CD4-positive, alpha-beta memory T cell (primary cell): ENCODE data around the gene TESMIN. TPM values are rescaled to one million over a fixed set of nuclear protein-coding genes. Genes with fewer than 3 reads are reported as not detected.

Experiments
- CTCF ChIA-PET: fragments of 350-600 bp; sonication (Branson Sonifier 250); formaldehyde crosslinking; loops from one replicate; lab custom pipeline; 2021; ENCODE audit warnings: inconsistent platforms; ENCODE audit not compliant: partially characterized antibody; lab: Charles Lee
- POLR2A ChIA-PET: fragments of 350-600 bp; sonication (Branson Sonifier 250); formaldehyde crosslinking; loops from one replicate; lab custom pipeline; 2021; ENCODE audit not compliant: partially characterized antibody; lab: Charles Lee
- DNase-seq, 5 donors: peaks; one replicate each; pipeline versions ENCODE4 v3.0.0 to v3.0.0-alpha.2; 2020 to 2022; ENCODE audit warnings: mixed read lengths in 1 of 5
- H3K27ac ChIP-seq: one replicate; pipeline ENCODE4 v1.7.0; 2013; ENCODE audit warnings: low read depth, low read length
- H3K27me3 ChIP-seq: 2 replicates; pipeline ENCODE4 v1.7.0; 2013; ENCODE audit warnings: mild to moderate bottlenecking, low read length, moderate library complexity; ENCODE audit not compliant: insufficient read depth
- H3K36me3 ChIP-seq: 2 replicates; pipeline ENCODE4 v1.7.0; 2013; ENCODE audit warnings: mild to moderate bottlenecking, low read length, moderate library complexity; ENCODE audit not compliant: insufficient read depth
- H3K4me1 ChIP-seq: 2 replicates; pipeline ENCODE4 v1.7.0; 2013; ENCODE audit warnings: mild to moderate bottlenecking, low read length, moderate library complexity; ENCODE audit not compliant: insufficient read depth
- H3K4me3 ChIP-seq, 2 donors: one replicate each; pipeline ENCODE4 v1.7.0; 2013; ENCODE audit warnings: low read length in 2 of 2, mild to moderate bottlenecking in 1 of 2
- H3K9me3 ChIP-seq, 2 donors: one replicate each; pipeline ENCODE4 v1.7.0; 2013; ENCODE audit warnings: low read length in 2 of 2, control low read depth in 1 of 2; ENCODE audit not compliant: control insufficient read depth in 1 of 2
- H3K27ac Mint-ChIP-seq, 7 donors: one replicate each; pipeline ENCODE4 v1.8.0; 2020 to 2021; ENCODE audit warnings: mixed read lengths in 7 of 7, mild to moderate bottlenecking in 6 of 7, inconsistent platforms in 3 of 7, moderate library complexity in 3 of 7
- H3K27me3 Mint-ChIP-seq, 2 donors: one replicate each; pipeline ENCODE4 v1.8.0; 2020 to 2021; ENCODE audit warnings: mixed read lengths in 2 of 2
- H3K36me3 Mint-ChIP-seq, 2 donors: one replicate each; pipeline ENCODE4 v1.8.0; 2020 to 2021; ENCODE audit warnings: mixed read lengths in 2 of 2, inconsistent platforms in 1 of 2, mild to moderate bottlenecking in 1 of 2
- H3K4me1 Mint-ChIP-seq, 4 donors: one replicate each; pipeline ENCODE4 v1.8.0; 2020 to 2021; ENCODE audit warnings: mixed read lengths in 4 of 4, mild to moderate bottlenecking in 1 of 4
- H3K4me3 Mint-ChIP-seq, 8 donors: one replicate each; pipeline ENCODE4 v1.8.0; 2020 to 2021; ENCODE audit warnings: mixed read lengths in 8 of 8, mild to moderate bottlenecking in 7 of 8, moderate library complexity in 6 of 8, inconsistent platforms in 3 of 8
- H3K9me3 Mint-ChIP-seq, 8 donors: one replicate each; pipeline ENCODE4 v1.8.0; 2020 to 2021; ENCODE audit warnings: mixed read lengths in 8 of 8, mild to moderate bottlenecking in 5 of 8, inconsistent platforms in 3 of 8, moderate library complexity in 1 of 8
- intact Hi-C: fragments of 100-400 bp; cut with micrococcal nuclease; formaldehyde crosslinking; loops from one replicate; pipeline ENCODE4 v1.15.1; 2023
- polyA plus RNA-seq, 2 donors: library from polyadenylated mRNA; unstranded; fragments of 300-500 nt; fragmentation: Illumina TruSeq; gene quantifications; one replicate each; pipeline ENCODE4 v1.2.3, GENCODE V29; 2021
- total RNA-seq, 2 experiments: library from RNA; stranded (reverse); gene quantifications; one replicate each; pipeline ENCODE4 v1.2.3, GENCODE V29; 2021

TESMIN gene
- total and polyA plus RNA-seq, 4 experiments from 2014 or later, result 2.6 to 5.8 (median 4.6) TPM

DNA sequence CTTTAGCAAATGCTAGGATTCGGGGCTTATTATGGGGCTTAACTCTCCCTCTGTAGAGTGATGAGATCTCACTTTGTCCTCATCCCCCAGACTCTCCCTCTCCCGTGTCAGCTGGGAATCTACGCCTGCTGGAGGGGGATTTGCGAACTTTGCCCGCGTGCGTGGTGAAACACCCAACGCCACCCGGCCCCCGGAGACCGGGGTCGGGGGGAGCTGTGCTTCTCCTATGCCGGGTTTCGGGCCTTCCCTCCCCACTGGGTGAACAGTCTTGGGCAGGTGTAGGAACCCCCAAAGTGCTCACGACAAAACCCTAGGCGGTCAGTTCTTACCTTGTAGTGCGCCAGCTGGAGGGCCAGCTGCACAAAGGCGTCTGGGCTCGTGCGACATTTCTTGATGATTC, 21.6 kb upstream of the TESMIN start:
- intact Hi-C loops, result no loop called here
- H3K9me3 Mint-ChIP-seq, result no peaks in the 10 kb centered on the region
- H3K4me1 Mint-ChIP-seq, result peaks cover 0 to 1% (median 0%) of the 10 kb centered on the region in 4 donors
- peaks cover 56 to 78% of the 10 kb centered on the region in 2 donors for H3K36me3 Mint-ChIP-seq
- no peak overlapping the region for H3K27ac Mint-ChIP-seq
- no peak overlapping the region for H3K4me3 ChIP-seq
- H3K36me3 ChIP-seq, result peaks cover 64% of the 10 kb centered on the region
- H3K9me3 ChIP-seq, result no peaks in the 10 kb centered on the region
- H3K4me1 ChIP-seq, result no peaks in the 10 kb centered on the region
- no peak for DNase-seq
- H3K27ac ChIP-seq, result no peak overlapping the region
- no peaks in the 10 kb centered on the region for H3K27me3 ChIP-seq
- ChIA-PET POLR2A (no interaction called here), CTCF (no interaction called here)
- no peaks in the 10 kb centered on the region for H3K27me3 Mint-ChIP-seq
- H3K4me3 Mint-ChIP-seq, result no peak overlapping the region

DNA sequence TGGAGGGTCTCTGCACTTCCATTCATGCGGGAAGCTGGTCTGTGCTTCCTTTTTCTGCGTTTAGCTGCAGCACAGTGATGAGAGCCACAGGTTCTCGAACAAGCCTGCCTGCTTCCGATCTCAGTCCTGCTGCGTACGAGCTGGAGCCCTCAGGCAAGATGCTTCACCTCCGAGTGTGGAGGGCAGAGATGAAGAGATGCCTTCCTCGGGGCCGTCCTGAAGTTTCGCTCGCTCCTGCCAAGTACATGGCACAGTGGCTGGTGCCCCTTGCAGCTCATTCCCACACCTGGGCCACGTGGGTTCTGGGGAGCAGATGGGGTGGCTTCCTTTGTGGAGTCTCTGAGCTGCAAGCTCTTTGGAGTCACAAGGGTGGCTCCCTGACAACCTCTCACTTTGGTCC, 19.5 kb upstream of the TESMIN start:
- H3K27me3 ChIP-seq, result no peaks in the 10 kb centered on the region
- H3K4me3 Mint-ChIP-seq, result no peak overlapping the region
- intact Hi-C loops, result no loop called here
- H3K27ac Mint-ChIP-seq, result no peak overlapping the region
- no peak overlapping the region for H3K27ac ChIP-seq
- DNase-seq, result no peak
- no peaks in the 10 kb centered on the region for H3K4me1 Mint-ChIP-seq
- peaks cover 54% of the 10 kb centered on the region for H3K36me3 ChIP-seq
- H3K27me3 Mint-ChIP-seq, result no peaks in the 10 kb centered on the region
- H3K9me3 Mint-ChIP-seq, result no peaks in the 10 kb centered on the region
- POLR2A ChIA-PET, result no interaction called here
- no peaks in the 10 kb centered on the region for H3K4me1 ChIP-seq
- H3K4me3 ChIP-seq, result no peak overlapping the region
- CTCF ChIA-PET, result no interaction called here
- H3K9me3 ChIP-seq, result no peaks in the 10 kb centered on the region
- peaks cover 50 to 70% of the 10 kb centered on the region in 2 donors for H3K36me3 Mint-ChIP-seq

DNA sequence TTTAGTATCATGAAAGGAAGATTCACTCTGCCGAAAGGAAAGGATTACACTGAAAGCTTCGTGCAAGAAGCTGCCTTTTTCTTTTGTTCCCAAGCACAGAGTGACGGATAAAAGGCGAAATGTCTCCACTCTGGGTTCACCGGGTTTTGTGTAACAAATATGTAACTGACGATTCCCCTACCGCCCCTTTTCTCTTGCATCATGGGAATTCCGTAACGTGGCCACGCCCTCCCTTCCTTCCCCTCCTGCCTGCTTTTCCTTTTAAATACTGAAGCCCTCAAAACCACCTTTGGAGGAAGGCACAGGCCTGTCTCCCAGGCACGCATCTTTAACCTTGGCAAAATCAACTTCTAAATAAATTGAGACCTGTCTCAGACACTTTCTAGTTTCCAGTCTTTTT, 16.4 kb upstream of the TESMIN start:
- POLR2A ChIA-PET, result no interaction called here
- Histone ChIP-seq H3K4me1 (no peaks in the 10 kb centered on the region), H3K36me3 (peaks cover 34% of the 10 kb centered on the region), H3K27me3 (no peaks in the 10 kb centered on the region), H3K27ac (no peak overlapping the region), H3K9me3 (no peaks in the 10 kb centered on the region), H3K4me3 (no peak overlapping the region)
- no peak overlapping the region for H3K27ac Mint-ChIP-seq
- H3K9me3 Mint-ChIP-seq, result no peaks in the 10 kb centered on the region
- intact Hi-C loops, result no loop called here
- no peaks in the 10 kb centered on the region for H3K4me1 Mint-ChIP-seq
- CTCF ChIA-PET, result no interaction called here
- H3K36me3 Mint-ChIP-seq, result peaks cover 40 to 70% of the 10 kb centered on the region in 2 donors
- H3K27me3 Mint-ChIP-seq, result no peaks in the 10 kb centered on the region
- no peak overlapping the region for H3K4me3 Mint-ChIP-seq
- no peak for DNase-seq

DNA sequence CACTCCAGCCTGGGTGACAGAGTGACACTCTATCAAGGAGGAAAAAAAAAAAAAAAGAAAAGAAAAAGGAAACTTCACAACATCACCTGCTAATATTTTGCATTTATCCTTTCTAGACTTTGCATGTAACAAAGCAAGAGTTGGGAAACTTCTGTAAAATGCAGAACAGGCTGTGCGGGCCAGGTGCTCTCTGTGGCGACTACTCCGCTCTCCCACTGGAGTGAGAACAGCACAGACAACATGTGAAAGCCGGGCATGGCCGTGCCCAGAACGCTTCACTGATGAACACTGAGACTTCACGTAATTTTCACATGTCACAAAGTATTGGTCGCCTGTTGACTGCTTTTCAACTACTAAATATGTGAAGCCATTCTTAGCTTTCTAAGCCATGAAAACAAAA, 15.5 kb upstream of the TESMIN start:
- Mint-ChIP-seq H3K4me1 (no peaks in the 10 kb centered on the region), H3K4me3 (no peak overlapping the region), H3K27me3 (no peaks in the 10 kb centered on the region), H3K27ac (no peak overlapping the region), H3K9me3 (no peaks in the 10 kb centered on the region), H3K36me3 (peaks cover 43 to 72% of the 10 kb centered on the region in 2 donors)
- intact Hi-C loops, result no loop called here
- no peak for DNase-seq
- peaks cover 41% of the 10 kb centered on the region for H3K36me3 ChIP-seq
- H3K27ac ChIP-seq, result no peak overlapping the region
- H3K4me1 ChIP-seq, result no peaks in the 10 kb centered on the region
- no peaks in the 10 kb centered on the region for H3K9me3 ChIP-seq
- H3K4me3 ChIP-seq, result no peak overlapping the region
- ChIA-PET POLR2A (interaction anchor here (0.8 kb wide), 1 partner anchor 76 kb away, joined by 3 read pairs; no protein-coding TSS in a partner anchor), CTCF (interaction anchor here (0.6 kb wide), 1 partner anchor 24 kb away, joined by 3 read pairs; no protein-coding TSS in a partner anchor)
- no peaks in the 10 kb centered on the region for H3K27me3 ChIP-seq

DNA sequence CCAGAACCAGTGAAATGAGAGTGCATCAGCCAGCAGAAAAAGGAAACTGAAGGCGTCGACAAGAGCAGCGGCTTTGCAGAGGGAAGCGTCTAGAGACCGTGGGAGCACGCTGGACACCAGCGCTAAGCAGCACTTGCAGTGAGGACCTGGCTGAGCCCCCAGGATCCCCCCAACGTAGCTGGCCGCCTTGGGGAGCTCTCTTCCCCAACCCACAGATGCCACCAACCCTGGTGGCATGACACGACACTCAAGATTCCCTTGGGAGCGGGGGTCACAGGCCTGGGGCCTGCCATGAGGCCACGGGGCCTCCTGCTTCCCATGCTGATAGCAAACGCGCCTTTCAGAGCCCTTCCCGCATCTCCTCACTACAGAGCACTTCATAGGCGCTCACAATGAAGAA, 13.4 kb upstream of the TESMIN start:
- Histone ChIP-seq H3K9me3 (no peaks in the 10 kb centered on the region), H3K36me3 (peaks cover 34% of the 10 kb centered on the region), H3K27ac (no peak overlapping the region), H3K27me3 (no peaks in the 10 kb centered on the region), H3K4me1 (no peaks in the 10 kb centered on the region), H3K4me3 (no peak overlapping the region)
- POLR2A ChIA-PET, result no interaction called here
- Mint-ChIP-seq H3K27me3 (no peaks in the 10 kb centered on the region), H3K9me3 (no peaks in the 10 kb centered on the region), H3K4me3 (no peak overlapping the region), H3K27ac (peak overlapping the region in 2 of 7 donors; percentile 29 to 30), H3K4me1 (no peaks in the 10 kb centered on the region), H3K36me3 (peaks cover 36 to 65% of the 10 kb centered on the region in 2 donors)
- DNase-seq, result no peak
- intact Hi-C loops, result no loop called here
- CTCF ChIA-PET, result no interaction called here

DNA sequence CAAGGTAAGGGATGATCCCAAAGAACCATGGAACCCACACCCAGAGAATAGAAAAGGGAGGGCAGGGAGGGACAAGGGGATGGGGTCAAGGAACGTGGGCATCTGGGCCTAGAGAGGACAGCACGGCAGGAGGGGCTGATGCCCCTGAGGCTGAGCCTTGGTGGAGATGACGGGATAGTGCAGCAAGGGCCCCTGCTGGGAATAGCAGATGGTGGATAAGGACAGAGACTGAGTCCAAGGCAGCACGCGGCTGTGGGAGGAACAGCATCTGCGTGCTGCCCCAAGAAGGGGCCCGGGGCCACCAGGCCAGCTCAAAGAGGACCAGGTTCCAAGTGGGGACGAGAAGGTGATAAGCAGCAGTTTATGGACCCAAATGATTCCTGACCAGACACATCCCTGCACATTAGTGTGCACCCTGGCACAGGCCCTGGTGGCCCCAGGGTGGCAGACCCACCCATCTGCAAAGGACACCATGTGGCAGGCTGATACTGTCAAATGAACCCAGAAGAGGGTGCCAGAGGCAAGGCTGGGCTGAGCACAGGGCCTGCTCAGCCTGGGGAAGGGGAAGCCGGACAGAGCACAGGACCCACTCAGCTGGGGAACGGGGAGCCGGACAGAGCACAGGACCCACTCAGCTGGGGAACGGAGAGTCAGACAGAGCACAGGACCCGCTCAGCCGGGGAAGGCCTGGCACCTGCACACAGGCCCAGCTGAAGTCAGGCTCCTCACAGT, 12.8 kb upstream of the TESMIN start:
- intact Hi-C loops, result no loop called here
- Mint-ChIP-seq H3K27ac (peak overlapping the region in 1 of 7 donors; percentile 25), H3K4me3 (no peak overlapping the region), H3K9me3 (no peaks in the 10 kb centered on the region), H3K27me3 (no peaks in the 10 kb centered on the region), H3K4me1 (no peaks in the 10 kb centered on the region), H3K36me3 (peaks cover 38 to 66% of the 10 kb centered on the region in 2 donors)
- no peak for DNase-seq
- ChIA-PET POLR2A (no interaction called here), CTCF (no interaction called here)
- H3K27me3 ChIP-seq, result no peaks in the 10 kb centered on the region
- no peak overlapping the region for H3K27ac ChIP-seq
- no peaks in the 10 kb centered on the region for H3K4me1 ChIP-seq
- H3K36me3 ChIP-seq, result peaks cover 39% of the 10 kb centered on the region
- H3K9me3 ChIP-seq, result no peaks in the 10 kb centered on the region
- no peak overlapping the region for H3K4me3 ChIP-seq

DNA sequence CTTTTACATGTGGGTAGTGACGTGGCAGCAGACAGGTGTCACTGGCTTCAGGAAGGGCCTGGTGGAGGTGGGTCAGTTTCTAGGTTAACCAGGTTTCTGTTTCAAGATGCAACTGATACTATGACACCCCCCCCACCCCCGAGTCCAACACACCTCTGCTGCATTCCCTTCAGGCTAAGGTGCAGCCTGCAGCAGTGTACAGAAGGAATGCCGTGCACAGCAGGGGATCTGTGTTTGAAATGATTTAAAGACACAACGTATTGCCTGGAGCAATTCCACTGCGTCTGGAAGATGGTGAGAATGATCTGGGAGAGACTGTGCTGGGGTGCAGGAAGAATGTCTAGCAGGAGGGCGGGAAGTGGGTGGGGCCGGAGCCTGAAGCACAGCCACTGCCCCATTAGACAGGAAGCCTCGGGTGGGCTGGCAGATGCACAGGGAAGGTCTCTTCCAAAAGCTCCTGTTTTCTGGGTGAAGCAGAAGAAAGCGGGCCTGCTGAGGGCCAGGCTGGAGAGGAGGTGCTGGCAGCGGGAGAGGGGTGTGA, 11.9 kb upstream of the TESMIN start:
- Mint-ChIP-seq H3K4me1 (no peaks in the 10 kb centered on the region), H3K4me3 (peak overlapping the region in 1 of 8 donors; percentile 3), H3K36me3 (peaks cover 32 to 59% of the 10 kb centered on the region in 2 donors), H3K27ac (no peak overlapping the region), H3K27me3 (no peaks in the 10 kb centered on the region), H3K9me3 (no peaks in the 10 kb centered on the region)
- CTCF ChIA-PET, result no interaction called here
- DNase-seq, result no peak
- H3K27ac ChIP-seq, result no peak overlapping the region
- no peaks in the 10 kb centered on the region for H3K4me1 ChIP-seq
- H3K27me3 ChIP-seq, result no peaks in the 10 kb centered on the region
- H3K36me3 ChIP-seq, result peaks cover 39% of the 10 kb centered on the region
- no peaks in the 10 kb centered on the region for H3K9me3 ChIP-seq
- POLR2A ChIA-PET, result no interaction called here
- intact Hi-C loops, result no loop called here
- H3K4me3 ChIP-seq, result no peak overlapping the region
